ENCODE results near the gene MELTF. TPM values are rescaled to one million over a fixed set of nuclear protein-coding genes. Genes with fewer than 3 reads are reported as not detected.

MELTF gene
- total and polyA plus RNA-seq, 9 of the 15 experiments (the other 6 are each of a cell fraction or from before 2014, with no cell fraction given) = 0.35 to 10.5 (median 4.5) TPM

DNA sequence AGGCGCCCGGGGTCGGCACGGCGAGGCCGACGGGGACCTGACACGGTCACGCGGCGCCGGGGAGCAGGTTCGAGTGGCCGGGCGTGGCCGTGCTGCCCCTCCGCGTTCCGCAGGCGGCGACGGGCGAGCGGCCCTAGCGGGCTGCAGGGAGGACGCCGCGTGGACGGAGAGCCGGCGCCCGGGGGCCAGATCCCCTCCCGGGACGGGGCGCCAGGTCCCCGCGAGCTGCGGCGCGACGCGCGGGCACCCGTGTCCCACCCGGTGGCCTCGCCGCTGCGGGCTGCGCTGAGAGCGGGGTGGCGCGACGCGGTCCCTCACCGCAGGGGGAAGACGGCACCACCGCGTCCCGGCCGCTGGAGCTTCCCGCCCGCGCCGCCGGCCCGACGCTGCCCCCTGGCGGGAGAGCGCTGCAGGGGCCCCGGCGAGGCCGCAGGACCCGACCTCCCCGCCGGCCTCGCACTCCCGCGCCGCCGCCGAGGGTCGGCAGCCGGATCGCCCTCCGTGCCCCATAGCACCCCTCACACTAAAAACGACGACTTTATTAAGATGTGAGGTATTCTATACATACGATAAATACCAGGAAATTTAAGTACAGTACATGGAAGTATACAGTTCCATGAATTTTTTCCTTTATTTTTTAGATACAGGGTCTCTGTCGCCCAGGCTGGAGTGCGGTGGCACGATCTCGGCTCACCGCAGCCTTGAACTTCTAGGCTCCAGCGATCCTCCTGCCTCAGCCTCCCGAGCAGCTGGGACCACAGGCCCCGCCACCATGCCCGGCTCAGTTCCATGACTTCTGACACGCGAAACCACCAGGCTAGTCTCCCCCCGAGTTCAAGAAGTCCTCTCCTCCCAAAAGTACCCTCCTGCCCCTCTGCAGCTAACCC, 59.7 kb downstream of the MELTF start (continued):
- TF ChIP-seq ZNF143 (CRISPR knock-in tag; IDR thresholded peaks at IDR 0.05) (no peak), LARP7 (IDR thresholded peaks at IDR 0.05) (no peak), KLF16 (IDR thresholded peaks at IDR 0.05) (no peak), CC2D1A (IDR thresholded peaks at IDR 0.05) (no peak), ESRRB (CRISPR knock-in tag; IDR thresholded peaks at IDR 0.05; ENCODE audit: borderline replicate concordance) (no peak), ELF2 (CRISPR knock-in tag; IDR thresholded peaks at IDR 0.05) (no peak), PTBP1 (IDR thresholded peaks at IDR 0.05; ENCODE audit: low read depth, low read length) (no peak), ZKSCAN1 (IDR thresholded peaks at IDR 0.05; ENCODE audit: low read depth, low read length) (no peak), C11orf30 (IDR thresholded peaks at IDR 0.05; ENCODE audit: low read depth) (no peak), POLR2G (IDR thresholded peaks at IDR 0.05; ENCODE audit: low read depth, low read length) (peak; percentile 73), NFIC (IDR thresholded peaks at IDR 0.05) (no peak), SMAD4 (CRISPR knock-in tag; conservative IDR thresholded peaks at IDR 0.05) (peak; percentile 80), ESRRA (IDR thresholded peaks at IDR 0.05; ENCODE audit: borderline replicate concordance, low read depth) (peak; percentile 37; the same call in 1 of the 2 replicates), NR2F6 (CRISPR knock-in tag; IDR thresholded peaks at IDR 0.05) (no peak)
- TF ChIP-seq, protein P1, sequence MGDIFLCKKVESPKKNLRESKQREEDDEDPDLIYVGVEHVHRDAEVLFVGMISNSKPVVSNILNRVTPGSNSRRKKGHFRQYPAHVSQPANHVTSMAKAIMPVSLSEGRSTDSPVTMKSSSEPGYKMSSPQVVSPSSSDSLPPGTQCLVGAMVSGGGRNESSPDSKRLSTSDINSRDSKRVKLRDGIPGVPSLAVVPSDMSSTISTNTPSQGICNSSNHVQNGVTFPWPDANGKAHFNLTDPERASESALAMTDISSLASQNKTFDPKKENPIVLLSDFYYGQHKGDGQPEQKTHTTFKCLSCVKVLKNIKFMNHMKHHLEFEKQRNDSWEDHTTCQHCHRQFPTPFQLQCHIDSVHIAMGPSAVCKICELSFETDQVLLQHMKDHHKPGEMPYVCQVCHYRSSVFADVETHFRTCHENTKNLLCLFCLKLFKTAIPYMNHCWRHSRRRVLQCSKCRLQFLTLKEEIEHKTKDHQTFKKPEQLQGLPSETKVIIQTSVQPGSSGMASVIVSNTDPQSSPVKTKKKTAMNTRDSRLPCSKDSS (IDR thresholded peaks at IDR 0.05; ENCODE audit: low read depth, partially characterized antibody) = no peak
- TF ChIP-seq, protein P2, sequence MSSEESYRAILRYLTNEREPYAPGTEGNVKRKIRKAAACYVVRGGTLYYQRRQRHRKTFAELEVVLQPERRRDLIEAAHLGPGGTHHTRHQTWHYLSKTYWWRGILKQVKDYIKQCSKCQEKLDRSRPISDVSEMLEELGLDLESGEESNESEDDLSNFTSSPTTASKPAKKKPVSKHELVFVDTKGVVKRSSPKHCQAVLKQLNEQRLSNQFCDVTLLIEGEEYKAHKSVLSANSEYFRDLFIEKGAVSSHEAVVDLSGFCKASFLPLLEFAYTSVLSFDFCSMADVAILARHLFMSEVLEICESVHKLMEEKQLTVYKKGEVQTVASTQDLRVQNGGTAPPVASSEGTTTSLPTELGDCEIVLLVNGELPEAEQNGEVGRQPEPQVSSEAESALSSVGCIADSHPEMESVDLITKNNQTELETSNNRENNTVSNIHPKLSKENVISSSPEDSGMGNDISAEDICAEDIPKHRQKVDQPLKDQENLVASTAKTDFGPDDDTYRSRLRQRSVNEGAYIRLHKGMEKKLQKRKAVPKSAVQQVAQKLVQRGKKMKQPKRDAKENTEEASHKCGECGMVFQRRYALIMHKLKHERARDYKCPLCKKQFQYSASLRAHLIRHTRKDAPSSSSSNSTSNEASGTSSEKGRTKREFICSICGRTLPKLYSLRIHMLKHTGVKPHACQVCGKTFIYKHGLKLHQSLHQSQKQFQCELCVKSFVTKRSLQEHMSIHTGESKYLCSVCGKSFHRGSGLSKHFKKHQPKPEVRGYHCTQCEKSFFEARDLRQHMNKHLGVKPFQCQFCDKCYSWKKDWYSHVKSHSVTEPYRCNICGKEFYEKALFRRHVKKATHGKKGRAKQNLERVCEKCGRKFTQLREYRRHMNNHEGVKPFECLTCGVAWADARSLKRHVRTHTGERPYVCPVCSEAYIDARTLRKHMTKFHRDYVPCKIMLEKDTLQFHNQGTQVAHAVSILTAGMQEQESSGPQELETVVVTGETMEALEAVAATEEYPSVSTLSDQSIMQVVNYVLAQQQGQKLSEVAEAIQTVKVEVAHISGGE (CRISPR knock-in tag; IDR thresholded peaks at IDR 0.05) = peak in 1 of 3 experiments; percentile 20; a peak in 1 of 6 replicates
- TF ChIP-seq, protein P3, sequence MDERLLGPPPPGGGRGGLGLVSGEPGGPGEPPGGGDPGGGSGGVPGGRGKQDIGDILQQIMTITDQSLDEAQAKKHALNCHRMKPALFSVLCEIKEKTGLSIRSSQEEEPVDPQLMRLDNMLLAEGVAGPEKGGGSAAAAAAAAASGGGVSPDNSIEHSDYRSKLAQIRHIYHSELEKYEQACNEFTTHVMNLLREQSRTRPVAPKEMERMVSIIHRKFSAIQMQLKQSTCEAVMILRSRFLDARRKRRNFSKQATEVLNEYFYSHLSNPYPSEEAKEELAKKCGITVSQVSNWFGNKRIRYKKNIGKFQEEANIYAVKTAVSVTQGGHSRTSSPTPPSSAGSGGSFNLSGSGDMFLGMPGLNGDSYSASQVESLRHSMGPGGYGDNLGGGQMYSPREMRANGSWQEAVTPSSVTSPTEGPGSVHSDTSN (CRISPR knock-in tag; IDR thresholded peaks at IDR 0.05; ENCODE audit: low read depth) = no peak
- TF ChIP-seq, protein P3 (tag; conservative IDR thresholded peaks at IDR 0.05; ENCODE audit: low read depth) = no peak

All from K562 (cell line).